IMR-90 (cell line): Measurements from ENCODE around the gene PNKD. TPM values are rescaled to one million over a fixed set of nuclear protein-coding genes. Genes with fewer than 3 reads are reported as not detected.

Experiments used
- ATAC-seq: fragments of 200-7000 bp; cut with Tn5 transposase; 2 replicates; pipeline ENCODE4 v1.9.1; 2020; ENCODE audit warnings: low read depth, mild to moderate bottlenecking, moderate library complexity
- BruUV-seq: library from RNA; stranded (reverse); fragments of 400-500 nt; replicated peaks from 2 replicates; lab custom pipeline; 2021; lab: Mats Ljungman, UMichigan
- CTCF ChIA-PET: fragments of 300-600 bp; formaldehyde crosslinking; extraction: SDS; loops from one replicate; lab custom pipeline; 2021; ENCODE audit warnings: antibody characterized with exemption; lab: Yijun Ruan, JAX
- POLR2A ChIA-PET: fragments of 300-600 bp; sonication (Branson Sonifier 250); formaldehyde crosslinking; loops from one replicate; lab custom pipeline; 2022; ENCODE audit warnings: antibody characterized with exemption; ENCODE audit not compliant: unreplicated experiment; lab: Charles Lee
- DNase-seq: peaks from one replicate; pipeline ENCODE4 v3.0.0; 2013
- H2AFZ ChIP-seq: replicated peaks from 2 replicates; pipeline ENCODE3; 2013; ENCODE audit warnings: low read length, mild to moderate bottlenecking; ENCODE audit not compliant: poor library complexity
- H2AK5ac ChIP-seq: 2 replicates; pipeline ENCODE4 v1.6.1; 2013; ENCODE audit warnings: low read depth, low read length, inconsistent platforms
- H2AK9ac ChIP-seq: replicated peaks from 2 replicates; pipeline ENCODE3; 2013; ENCODE audit warnings: mild to moderate bottlenecking, low read depth, low read length, moderate library complexity; ENCODE audit not compliant: poor library complexity
- H2BK120ac ChIP-seq: 2 replicates; pipeline ENCODE4 v1.6.1; 2013; ENCODE audit warnings: low read depth, low read length, inconsistent platforms
- H2BK15ac ChIP-seq: 3 replicates; pipeline ENCODE4 v1.6.1; 2013; ENCODE audit warnings: low read depth, low read length, inconsistent platforms
- H2BK20ac ChIP-seq: 2 replicates; pipeline ENCODE4 v1.6.1; 2013; ENCODE audit warnings: low read depth, mild to moderate bottlenecking, inconsistent platforms, low read length, moderate library complexity
- H2BK5ac ChIP-seq: 2 replicates; pipeline ENCODE4 v1.6.1; 2013; ENCODE audit warnings: mild to moderate bottlenecking, low read depth, low read length, inconsistent platforms; ENCODE audit not compliant: poor library complexity, severe bottlenecking
- H3K14ac ChIP-seq: replicated peaks from 2 replicates; pipeline ENCODE4 v1.6.1; 2013; ENCODE audit warnings: low read depth, low read length, inconsistent platforms
- H3K18ac ChIP-seq: 2 replicates; pipeline ENCODE4 v1.6.1; 2013; ENCODE audit warnings: low read depth, low read length, control low read depth
- H3K23ac ChIP-seq: 2 replicates; pipeline ENCODE4 v1.6.1; 2013; ENCODE audit warnings: low read depth, low read length, inconsistent platforms
- H3K27ac ChIP-seq: 2 replicates; pipeline ENCODE4 v1.5.1; 2013; ENCODE audit warnings: mild to moderate bottlenecking, control low read depth, low read length; ENCODE audit not compliant: insufficient read depth
- H3K27me3 ChIP-seq: 2 replicates; pipeline ENCODE4 v1.6.1; 2013; ENCODE audit warnings: low read length; ENCODE audit not compliant: control insufficient read depth, insufficient read depth
- H3K36me3 ChIP-seq: 2 replicates; pipeline ENCODE4 v1.6.1; 2013; ENCODE audit warnings: low read length, mixed read lengths; ENCODE audit not compliant: control insufficient read depth, insufficient read depth
- H3K4ac ChIP-seq: 2 replicates; pipeline ENCODE4 v1.6.1; 2013; ENCODE audit warnings: low read depth, low read length, inconsistent platforms
- H3K4me1 ChIP-seq: 2 replicates; pipeline ENCODE4 v1.6.1; 2013; ENCODE audit warnings: low read length, mixed read lengths; ENCODE audit not compliant: control insufficient read depth, insufficient read depth
- H3K4me2 ChIP-seq: 2 replicates; pipeline ENCODE4 v1.6.1; 2013; ENCODE audit warnings: low read depth, mild to moderate bottlenecking, control low read depth, low read length, moderate library complexity
- H3K4me3 ChIP-seq: 2 replicates; pipeline ENCODE4 v1.5.1; 2013; ENCODE audit warnings: low read depth, mild to moderate bottlenecking, control low read depth, low read length, moderate library complexity; ENCODE audit not compliant: insufficient read depth
- H3K56ac ChIP-seq: 2 replicates; pipeline ENCODE4 v1.6.1; 2013; ENCODE audit warnings: low read length, inconsistent platforms; ENCODE audit not compliant: insufficient read depth; ENCODE audit errors: extremely low read depth
- H3K79me1 ChIP-seq, 2 experiments: 2 replicates each; pipeline ENCODE4 v1.6.1; 2013; ENCODE audit warnings: low read length in 2 of 2, inconsistent platforms in 1 of 2, low read depth in 1 of 2
- H3K9ac ChIP-seq: 2 replicates; pipeline ENCODE4 v1.6.1; 2013; ENCODE audit warnings: low read depth, low read length, control low read depth
- H3K9me1 ChIP-seq: 2 replicates; pipeline ENCODE4 v1.6.1; 2013; ENCODE audit warnings: low read length, inconsistent platforms; ENCODE audit not compliant: insufficient read depth
- H3K9me3 ChIP-seq: 2 replicates; pipeline ENCODE4 v1.6.1; 2013; ENCODE audit warnings: low read length; ENCODE audit not compliant: control insufficient read depth, insufficient read depth
- H4K20me1 ChIP-seq: 2 replicates; pipeline ENCODE4 v1.6.1; 2013; ENCODE audit warnings: low read length, inconsistent platforms; ENCODE audit not compliant: insufficient read depth
- H4K5ac ChIP-seq: 2 replicates; pipeline ENCODE4 v1.6.1; 2013; ENCODE audit warnings: mild to moderate bottlenecking, low read depth, low read length, control low read depth
- H4K8ac ChIP-seq, 2 experiments: 2 replicates each; pipeline ENCODE4 v1.6.1; 2013; ENCODE audit warnings: low read depth in 2 of 2, low read length in 2 of 2, control low read depth in 1 of 2, inconsistent platforms in 1 of 2
- H4K91ac ChIP-seq: 2 replicates; pipeline ENCODE4 v1.6.1; 2013; ENCODE audit warnings: low read depth, low read length, inconsistent platforms; ENCODE audit not compliant: insufficient read depth
- SMC3 ChIP-seq: fragments of 150-350 bp; IDR thresholded peaks from 2 replicates; pipeline ENCODE4 v1.6.1; 2016; ENCODE audit warnings: low read depth, mild to moderate bottlenecking, antibody characterized with exemption, low read length, moderate library complexity
- WGBS, 2 experiments: methylation state at CpG; one replicate each; pipeline versions ENCODE4 v1.1.5 to v1.1.7; 2013; ENCODE audit warnings: missing lambda C conversion rate in 2 of 2; ENCODE audit not compliant: insufficient read length in 1 of 2; ENCODE audit errors: extremely low coverage in 2 of 2; 5-methylcytosine and 5-hydroxymethylcytosine counted together
- dilution Hi-C: fragments of 300-500 bp; cut with HindIII; formaldehyde crosslinking; loops from one replicate; pipeline ENCODE4 v1.14.3; 2018; ENCODE audit warnings: low sequenced_read_pairs; ENCODE audit not compliant: unreplicated experiment
- in situ Hi-C: fragments of 300-500 bp; cut with MboI; formaldehyde crosslinking; loops from 3 replicates; pipeline ENCODE4 v1.14.3; 2019; ENCODE audit warnings: low sequenced_read_pairs, inconsistent platforms, mixed read lengths
- intact Hi-C: fragments of 100-400 bp; cut with micrococcal nuclease; formaldehyde crosslinking; loops from 2 replicates; pipeline ENCODE4 v1.10.0; 2022
- polyA plus RNA-seq, 3 experiments: library from polyadenylated mRNA; depleted of rRNA; stranded (reverse); fragments of >200 nt; gene quantifications; 2 replicates each; pipeline ENCODE4 v1.2.3, GENCODE V29; 2012; ENCODE audit warnings: low replicate concordance in 1 of 3
- total RNA-seq: library from RNA; depleted of rRNA; stranded (reverse); fragments of >200 nt; gene quantifications from 2 replicates; pipeline ENCODE4 v1.2.3, GENCODE V29; 2012
- TF ChIP-seq, protein P1 (sequence below): conservative IDR thresholded peaks from 2 replicates; pipeline ENCODE4 v1.5.1; 2012; ENCODE audit warnings: mild to moderate bottlenecking, low read depth, low read length, improper control_type of control experiment

PNKD gene
- total and polyA plus RNA-seq, 2 of the 4 experiments (the other 2 are of a cell fraction): 19.2 to 68.5 TPM

DNA sequence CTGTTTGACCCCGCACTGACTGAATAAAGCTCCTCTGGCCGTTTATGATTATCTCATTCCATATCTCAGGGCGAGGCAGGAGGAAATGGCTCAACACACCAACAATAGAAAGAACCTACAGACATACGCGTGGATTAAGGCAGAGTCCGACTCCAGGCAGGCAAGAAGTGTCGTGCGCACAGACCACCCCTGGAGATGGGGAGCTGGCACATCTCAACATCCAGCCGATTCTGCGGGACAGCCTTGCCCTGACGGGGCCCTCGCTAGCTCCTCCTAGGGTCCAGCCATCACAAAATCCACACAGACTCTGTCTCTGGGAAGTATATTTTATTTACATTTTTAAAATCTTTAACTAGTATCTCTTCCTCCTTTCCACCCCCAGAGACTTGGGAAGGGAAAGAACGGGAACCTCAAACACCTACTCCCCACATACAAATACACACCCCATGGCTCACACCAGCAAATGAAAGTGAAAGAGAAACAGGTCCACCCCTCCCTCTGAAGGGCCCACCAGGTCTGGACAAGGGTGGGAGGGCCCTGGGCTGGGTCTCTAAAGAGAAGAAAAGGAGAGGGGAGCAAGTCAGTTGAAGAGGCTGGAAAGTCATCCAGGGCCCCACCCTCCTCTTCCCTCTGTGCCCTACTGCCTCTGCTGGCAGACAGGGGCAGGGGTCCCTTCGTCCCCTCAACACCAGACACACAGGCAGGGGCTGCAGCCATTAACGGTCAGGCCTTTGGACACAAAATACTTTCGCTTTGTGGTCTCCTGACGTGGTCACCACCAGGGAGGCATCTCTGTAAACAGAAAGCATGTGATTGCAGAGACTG, 6.3 kb upstream of the PNKD start:
- H4K91ac ChIP-seq: no peak overlapping the region
- H3K4me3 ChIP-seq: no peak overlapping the region
- no peak overlapping the region for H2AK5ac ChIP-seq
- DNase-seq (no peak), ATAC-seq (no peak)
- no peak for TF ChIP-seq SMC3
- TF ChIP-seq, protein P1, sequence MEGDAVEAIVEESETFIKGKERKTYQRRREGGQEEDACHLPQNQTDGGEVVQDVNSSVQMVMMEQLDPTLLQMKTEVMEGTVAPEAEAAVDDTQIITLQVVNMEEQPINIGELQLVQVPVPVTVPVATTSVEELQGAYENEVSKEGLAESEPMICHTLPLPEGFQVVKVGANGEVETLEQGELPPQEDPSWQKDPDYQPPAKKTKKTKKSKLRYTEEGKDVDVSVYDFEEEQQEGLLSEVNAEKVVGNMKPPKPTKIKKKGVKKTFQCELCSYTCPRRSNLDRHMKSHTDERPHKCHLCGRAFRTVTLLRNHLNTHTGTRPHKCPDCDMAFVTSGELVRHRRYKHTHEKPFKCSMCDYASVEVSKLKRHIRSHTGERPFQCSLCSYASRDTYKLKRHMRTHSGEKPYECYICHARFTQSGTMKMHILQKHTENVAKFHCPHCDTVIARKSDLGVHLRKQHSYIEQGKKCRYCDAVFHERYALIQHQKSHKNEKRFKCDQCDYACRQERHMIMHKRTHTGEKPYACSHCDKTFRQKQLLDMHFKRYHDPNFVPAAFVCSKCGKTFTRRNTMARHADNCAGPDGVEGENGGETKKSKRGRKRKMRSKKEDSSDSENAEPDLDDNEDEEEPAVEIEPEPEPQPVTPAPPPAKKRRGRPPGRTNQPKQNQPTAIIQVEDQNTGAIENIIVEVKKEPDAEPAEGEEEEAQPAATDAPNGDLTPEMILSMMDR: peak; percentile 12; the same call in 1 of the 2 replicates
- H4K5ac ChIP-seq: no peak overlapping the region
- H3K4me1 ChIP-seq: peaks cover 8% of the 10 kb centered on the region
- no peak overlapping the region for H2AK9ac ChIP-seq
- H3K79me1 ChIP-seq: peaks cover 5 to 8% of the 10 kb centered on the region in 2 experiments
- CTCF ChIA-PET: no interaction called here
- intact Hi-C loops (no loop called here), in situ Hi-C loops (no loop called here), dilution Hi-C loops (no loop called here)
- H3K9me1 ChIP-seq: peaks cover under 1% of the 10 kb centered on the region; the same call in 1 of the 2 replicates
- POLR2A ChIA-PET: no interaction called here
- no peak overlapping the region for H2BK15ac ChIP-seq
- no peak overlapping the region for H3K9ac ChIP-seq
- WGBS, 2 experiments: 100% methylated on average over 1 of the region's 17 CpGs; no CpG with 5 or more reads in 1 of the 2 experiments
- BruUV-seq: no TSS peak
- no peak overlapping the region for H3K56ac ChIP-seq
- H3K36me3 ChIP-seq: peaks cover 41% of the 10 kb centered on the region
- no peak overlapping the region for H3K18ac ChIP-seq
- H3K27ac ChIP-seq: no peak overlapping the region
- no peak overlapping the region for H2AFZ ChIP-seq
- H2BK5ac ChIP-seq: no peak overlapping the region
- no peak overlapping the region for H3K4me2 ChIP-seq
- H3K27me3 ChIP-seq: no peaks in the 10 kb centered on the region
- H2BK120ac ChIP-seq: no peak overlapping the region
- H4K20me1 ChIP-seq: peaks cover 4% of the 10 kb centered on the region; the same call in 1 of the 2 replicates
- H4K8ac ChIP-seq: no peak overlapping the region
- H3K23ac ChIP-seq: no peak overlapping the region
- no peaks in the 10 kb centered on the region for H3K9me3 ChIP-seq
- H2BK20ac ChIP-seq: no peak overlapping the region
- H3K14ac ChIP-seq: no peak overlapping the region
- no peak overlapping the region for H3K4ac ChIP-seq
